Measurements from ENCODE around the gene PCYOX1L. TPM values are rescaled to one million over a fixed set of nuclear protein-coding genes. Genes with fewer than 3 reads are reported as not detected.

PCYOX1L gene
- total and polyA plus RNA-seq, 2 donors (not counting 1 experiment from before 2014, with no cell fraction given): 7.6 to 9.1 TPM

GRCh38 chr5:149379177-149379761, 21.4 kb downstream of the PCYOX1L start, which contains the start of gene IL17B:
Gene IL17B (minus strand): TSS chr5:149379292. CDS start chr5:149379225, 67 bp downstream.
- Histone ChIP-seq H3K4me1 (ENCODE audit: control insufficient read depth, extremely low read depth, insufficient read depth, low read length) (peaks cover 19% of the 10 kb centered on the region), H3K9me3 (ENCODE audit: control insufficient read depth, insufficient read depth, low read depth, low read length) (no peaks in the 10 kb centered on the region), H4K20me1 (ENCODE audit: control insufficient read depth, extremely low read depth, insufficient read depth, low read length) (no peaks in the 10 kb centered on the region), H3K79me2 (ENCODE audit: control insufficient read depth, insufficient read depth, low read length) (no peaks in the 10 kb centered on the region), H3K4me2 (ENCODE audit: extremely low read depth, insufficient read depth, low read length) (no peak within 1 kb of the TSS), H3K27ac (ENCODE audit: insufficient read depth, low read length) (no peak within 1 kb of the TSS), H3K36me3 (ENCODE audit: control insufficient read depth, insufficient read depth, low read length) (no peaks in the 10 kb centered on the region), H3K27me3 (ENCODE audit: control insufficient read depth, insufficient read depth, low read length) (no peaks in the 10 kb centered on the region), H3K4me3 (replicated peaks in 1 of 4; ENCODE audit: control extremely low read depth in 1 of 4, insufficient read depth in 1 of 4, low read depth in 3 of 4, low read length in 4 of 4) (no peak within 1 kb of the TSS), H2AFZ (ENCODE audit: low read length) (no peak within 1 kb of the TSS), H3K9ac (ENCODE audit: insufficient read depth, low read length) (no peak within 1 kb of the TSS)
- DNase-seq (ENCODE audit: low read depth in 2 of 2): no peak
- TF ChIP-seq EZH2 (IDR thresholded peaks at IDR 0.05; ENCODE audit: low read length, missing control alignments) (no peak), CTCF (conservative IDR thresholded peaks at IDR 0.05 in 1 of 2, IDR thresholded peaks at IDR 0.05 in 1 of 2; ENCODE audit: low read depth in 1 of 2, low read length in 2 of 2) (no peak)

GRCh38 chr5:149379818-149380374, 22.1 kb downstream of the PCYOX1L start:
- Histone ChIP-seq H3K36me3 (ENCODE audit: control insufficient read depth, insufficient read depth, low read length) (no peaks in the 10 kb centered on the region), H3K9ac (ENCODE audit: insufficient read depth, low read length) (no peak overlapping the region), H4K20me1 (ENCODE audit: control insufficient read depth, extremely low read depth, insufficient read depth, low read length) (no peaks in the 10 kb centered on the region), H3K79me2 (ENCODE audit: control insufficient read depth, insufficient read depth, low read length) (no peaks in the 10 kb centered on the region), H3K9me3 (ENCODE audit: control insufficient read depth, insufficient read depth, low read depth, low read length) (no peaks in the 10 kb centered on the region), H2AFZ (ENCODE audit: low read length) (no peak overlapping the region), H3K4me3 (replicated peaks in 1 of 4; ENCODE audit: control extremely low read depth in 1 of 4, insufficient read depth in 1 of 4, low read depth in 3 of 4, low read length in 4 of 4) (no peak overlapping the region), H3K27ac (ENCODE audit: insufficient read depth, low read length) (no peak overlapping the region), H3K4me2 (ENCODE audit: extremely low read depth, insufficient read depth, low read length) (no peak overlapping the region), H3K27me3 (ENCODE audit: control insufficient read depth, insufficient read depth, low read length) (no peaks in the 10 kb centered on the region), H3K4me1 (ENCODE audit: control insufficient read depth, extremely low read depth, insufficient read depth, low read length) (peaks cover 19% of the 10 kb centered on the region)
- TF ChIP-seq EZH2 (IDR thresholded peaks at IDR 0.05; ENCODE audit: low read length, missing control alignments) (no peak), CTCF (conservative IDR thresholded peaks at IDR 0.05 in 1 of 2, IDR thresholded peaks at IDR 0.05 in 1 of 2; ENCODE audit: low read depth in 1 of 2, low read length in 2 of 2) (no peak)
- DNase-seq (ENCODE audit: low read depth in 2 of 2): no peak

- no peaks in the 10 kb centered on the region for H3K27me3 ChIP-seq (ENCODE audit: control insufficient read depth, insufficient read depth, low read length)
- H3K9me3 ChIP-seq (ENCODE audit: control insufficient read depth, insufficient read depth, low read depth, low read length): no peaks in the 10 kb centered on the region
- no peak overlapping the region for H3K27ac ChIP-seq (ENCODE audit: insufficient read depth, low read length)
- H3K4me1 ChIP-seq (ENCODE audit: control insufficient read depth, extremely low read depth, insufficient read depth, low read length): peaks cover 22% of the 10 kb centered on the region
- no peak overlapping the region for H3K4me3 ChIP-seq (replicated peaks in 1 of 4; ENCODE audit: control extremely low read depth in 1 of 4, insufficient read depth in 1 of 4, low read depth in 3 of 4, low read length in 4 of 4)
- H3K79me2 ChIP-seq (ENCODE audit: control insufficient read depth, insufficient read depth, low read length): no peaks in the 10 kb centered on the region
- H3K4me2 ChIP-seq (ENCODE audit: extremely low read depth, insufficient read depth, low read length): no peak overlapping the region
- peak in 1 of 2 donors; percentile 41 for DNase-seq (ENCODE audit: low read depth in 2 of 2)
- no peaks in the 10 kb centered on the region for H3K36me3 ChIP-seq (ENCODE audit: control insufficient read depth, insufficient read depth, low read length)
- no peak overlapping the region for H2AFZ ChIP-seq (ENCODE audit: low read length)
- no peaks in the 10 kb centered on the region for H4K20me1 ChIP-seq (ENCODE audit: control insufficient read depth, extremely low read depth, insufficient read depth, low read length)
- no peak overlapping the region for H3K9ac ChIP-seq (ENCODE audit: insufficient read depth, low read length)
- TF ChIP-seq CTCF (conservative IDR thresholded peaks at IDR 0.05 in 1 of 2, IDR thresholded peaks at IDR 0.05 in 1 of 2; ENCODE audit: low read depth in 1 of 2, low read length in 2 of 2) (no peak), EZH2 (IDR thresholded peaks at IDR 0.05; ENCODE audit: low read length, missing control alignments) (no peak)
Measured at GRCh38 chr5:149380466-149381121, 22.7 kb downstream of the PCYOX1L start.

All from fibroblast of lung (primary cell).